Sciatic nerve (tissue), 2 donors: ENCODE measurements around the gene MDFIC. TPM values are rescaled to one million over a fixed set of nuclear protein-coding genes. Genes with fewer than 3 reads are reported as not detected.
"Not testable (repeated sequence)": the region's sequence is repeated elsewhere in the genome, so short reads cannot be mapped to it uniquely, and the experiment has no call there.

Source experiments
- ATAC-seq: fragments of 200-7000 bp; cut with Tn5 transposase; one replicate; pipeline ENCODE4 v1.9.1; 2020; ENCODE audit warnings: mild to moderate bottlenecking, moderate library complexity
- DNase-seq: peaks from one replicate; pipeline ENCODE4 v3.0.0-alpha.2; 2020; ENCODE audit warnings: low spot score
- intact Hi-C: fragments of 100-400 bp; cut with DNase I; formaldehyde crosslinking; loops from one replicate; pipeline ENCODE4 v1.14.2; 2022
- total RNA-seq: library from RNA; stranded (reverse); fragmentation: NEBNext Ultra II Directional; extraction: Animal tissue kit (Norgen Biotek cat#: 25700); gene quantifications from one replicate; pipeline ENCODE4 v1.2.1, GENCODE V29; 2021
- donor health status: DM: no; HTN: no; CAD: no.
- donor health status: DM: no; HTN: no; CAD: no.

Gene MDFIC
- 60.7 TPM for total RNA-seq

- ATAC-seq = peak; percentile 88
- intact Hi-C loops = no loop called here
- peak; percentile 82 for DNase-seq
Measured at GRCh38 chr7:114922026-114922651, at the start of gene MDFIC. Gene MDFIC, plus strand, starts transcription at chr7:114922094. Its CDS starts 940 bp downstream, at chr7:114923034.

GRCh38 chr7:114874170-114874569 is 47.7 kb upstream of the MDFIC start:
- intact Hi-C loops = no loop called here
- DNase-seq (no peak), ATAC-seq (no peak)

- intact Hi-C loops = no loop called here
- DNase-seq = no peak
- ATAC-seq = no peak
Measured at GRCh38 chr7:114875186-114875585, 46.7 kb upstream of the MDFIC start.

GRCh38 chr7:114879554-114879953 is 42.3 kb upstream of the MDFIC start:
- intact Hi-C loops = no loop called here
- DNase-seq (no peak), ATAC-seq (no peak)

GRCh38 chr7:114885836-114886235 is 36.1 kb upstream of the MDFIC start:
- intact Hi-C loops = no loop called here
- no peak for ATAC-seq
- no peak for DNase-seq

- DNase-seq (no peak), ATAC-seq (no peak)
- intact Hi-C loops = no loop called here
Measured at GRCh38 chr7:114886241-114886640, 35.7 kb upstream of the MDFIC start.

GRCh38 chr7:114889116-114889515 is 32.8 kb upstream of the MDFIC start:
- DNase-seq, intact Hi-C loops, ATAC-seq: not testable (repeated sequence)

- DNase-seq (no peak), ATAC-seq (peak; percentile 49)
- intact Hi-C loops = no loop called here
Measured at GRCh38 chr7:114889646-114890285, 32.1 kb upstream of the MDFIC start.

- ATAC-seq (no peak), DNase-seq (no peak)
- intact Hi-C loops = no loop called here
Measured at GRCh38 chr7:114890561-114890960, 31.3 kb upstream of the MDFIC start.

- no peak for ATAC-seq
- intact Hi-C loops = no loop called here
- DNase-seq = no peak
Measured at GRCh38 chr7:114900127-114900526, 21.8 kb upstream of the MDFIC start.

- DNase-seq (no peak), ATAC-seq (no peak)
- intact Hi-C loops = no loop called here
Measured at GRCh38 chr7:114901771-114902170, 20.1 kb upstream of the MDFIC start.

- no peak for DNase-seq
- intact Hi-C loops = no loop called here
- no peak for ATAC-seq
Measured at GRCh38 chr7:114903131-114903530, 18.8 kb upstream of the MDFIC start.

- ATAC-seq = no peak
- intact Hi-C loops = no loop called here
- DNase-seq = no peak
Measured at GRCh38 chr7:114910787-114911186, 11.1 kb upstream of the MDFIC start.

- ATAC-seq = no peak
- intact Hi-C loops = no loop called here
- no peak for DNase-seq
Measured at GRCh38 chr7:114911411-114911810, 10.5 kb upstream of the MDFIC start.

- intact Hi-C loops = no loop called here
Measured at GRCh38 chr7:114916261-114916892, 5.5 kb upstream of the MDFIC start.

GRCh38 chr7:114917211-114917839 is 4.6 kb upstream of the MDFIC start:
- ATAC-seq (no peak), DNase-seq (no peak)
- intact Hi-C loops = no loop called here

More at GRCh38 chr7:114916261-114916892, 5.5 kb upstream of the MDFIC start:
- DNase-seq (no peak), ATAC-seq (no peak)

- no peak for ATAC-seq
- intact Hi-C loops = no loop called here
- no peak for DNase-seq
Measured at GRCh38 chr7:114919587-114919986, 2.3 kb upstream of the MDFIC start.

GRCh38 chr7:114921631-114922025 is 266 bp upstream of the MDFIC start:
- intact Hi-C loops = no loop called here

GRCh38 chr7:114922652-114923402 is 933 bp downstream of the MDFIC start:
- intact Hi-C loops = no loop called here
- ATAC-seq = peak; percentile 60
- peak; percentile 66 for DNase-seq

More at GRCh38 chr7:114921631-114922025, 266 bp upstream of the MDFIC start:
- peak; percentile 63 for DNase-seq
- ATAC-seq = peak; percentile 52
